ENCODE data around the gene PPP2R3A.

The PPP2R3A gene

GRCh38 chr3:136022529-136023263 lies 57.2 kb downstream of the PPP2R3A start:
- DNase-seq (ENCODE audit: low read depth): no peak

GRCh38 chr3:136023264-136023978 lies 57.9 kb downstream of the PPP2R3A start:
- no peak for DNase-seq (ENCODE audit: low read depth)

DNA sequence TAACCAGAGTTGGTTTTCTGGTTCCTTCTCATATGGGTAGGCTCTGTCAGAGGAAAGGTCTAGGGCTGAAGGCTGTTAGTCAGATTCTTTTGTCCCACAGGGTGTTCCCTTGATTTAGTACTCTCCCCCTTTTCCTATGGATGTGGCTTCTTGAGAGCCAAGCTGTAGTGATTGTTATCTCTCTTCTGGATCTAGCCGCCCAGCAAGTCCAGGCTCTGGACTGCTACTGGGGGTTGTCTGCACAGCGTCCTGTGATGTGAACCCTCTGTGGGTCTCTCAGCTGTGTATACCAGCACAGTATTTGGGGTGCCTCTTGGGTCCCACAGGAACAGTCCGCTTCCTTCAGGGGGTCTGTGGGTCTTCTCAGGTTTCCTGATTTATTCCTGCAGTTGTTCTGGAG lies 70.8 kb downstream of the PPP2R3A start:
- DNase-seq (ENCODE audit: low read depth): no peak

- DNase-seq (ENCODE audit: low read depth): no peak
Measured at GRCh38 chr3:136038668-136039067, 73.1 kb downstream of the PPP2R3A start.

- peak; percentile 45 for DNase-seq (ENCODE audit: low read depth)
Measured at GRCh38 chr3:136042608-136043221, 77.2 kb downstream of the PPP2R3A start.

- no peak for DNase-seq (ENCODE audit: low read depth)
Measured at GRCh38 chr3:136044980-136045745, 79.6 kb downstream of the PPP2R3A start.

DNA sequence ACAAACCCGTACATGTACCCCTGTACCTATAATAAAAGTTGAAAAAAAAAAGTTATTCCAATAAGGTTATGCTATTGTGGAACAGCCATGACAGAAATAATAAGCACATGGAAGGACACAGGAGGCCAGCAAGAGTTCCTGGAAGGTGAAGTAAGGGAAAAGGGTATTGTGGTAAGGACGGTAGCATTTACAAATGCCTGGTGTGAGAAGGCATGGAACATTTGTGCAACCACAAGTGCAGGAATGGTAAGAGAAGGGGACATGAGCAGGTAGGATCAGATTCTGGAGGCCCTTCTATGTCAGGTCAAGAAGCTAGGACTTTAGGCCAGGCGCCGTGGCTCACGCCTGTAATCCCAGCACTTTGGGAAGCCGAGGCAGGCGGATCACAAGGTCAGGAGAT lies 82.5 kb downstream of the PPP2R3A start:
- DNase-seq (ENCODE audit: low read depth): no peak

- DNase-seq (ENCODE audit: low read depth): no peak
Measured at GRCh38 chr3:136050250-136050649, 84.7 kb downstream of the PPP2R3A start.

DNA sequence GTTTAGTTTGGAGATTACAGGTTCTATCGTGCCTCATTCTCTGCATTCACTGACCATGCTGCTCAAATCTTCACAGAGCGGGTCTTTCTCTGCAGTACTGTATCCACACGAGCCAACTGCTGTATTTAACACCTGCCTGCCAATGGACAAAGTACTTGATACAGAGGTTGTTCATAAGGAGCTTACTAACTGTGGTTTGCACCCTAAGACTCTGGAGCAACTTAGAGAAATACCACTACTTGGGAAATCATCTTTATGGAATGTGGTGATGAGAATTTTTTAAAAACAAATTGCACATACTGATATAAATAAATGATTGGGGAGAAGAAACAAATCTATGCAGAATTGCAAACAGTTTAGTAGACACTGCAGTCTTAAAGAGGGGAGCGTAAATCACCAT lies 90.0 kb downstream of the PPP2R3A start:
- no peak for DNase-seq (ENCODE audit: low read depth)

DNA sequence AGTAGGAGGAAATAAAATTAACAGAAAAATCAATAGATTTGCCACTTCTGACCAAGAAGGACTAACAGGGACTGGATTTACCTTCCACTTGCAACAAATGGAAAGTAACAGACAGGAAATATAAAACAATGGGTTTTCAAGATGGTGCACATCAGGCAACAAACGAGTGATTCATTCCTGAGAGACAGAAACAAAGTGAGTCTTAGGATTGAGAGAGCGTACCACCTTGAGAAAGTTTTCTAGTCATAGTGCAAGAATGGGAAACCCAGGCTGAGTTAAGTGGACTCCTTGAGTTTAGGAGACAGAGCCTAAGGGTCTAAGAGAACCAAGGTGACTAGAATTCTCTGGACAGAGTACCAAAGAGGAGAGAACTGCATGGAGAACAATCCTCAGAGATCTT lies 101.7 kb downstream of the PPP2R3A start:
- no peak for DNase-seq (ENCODE audit: low read depth)

DNA sequence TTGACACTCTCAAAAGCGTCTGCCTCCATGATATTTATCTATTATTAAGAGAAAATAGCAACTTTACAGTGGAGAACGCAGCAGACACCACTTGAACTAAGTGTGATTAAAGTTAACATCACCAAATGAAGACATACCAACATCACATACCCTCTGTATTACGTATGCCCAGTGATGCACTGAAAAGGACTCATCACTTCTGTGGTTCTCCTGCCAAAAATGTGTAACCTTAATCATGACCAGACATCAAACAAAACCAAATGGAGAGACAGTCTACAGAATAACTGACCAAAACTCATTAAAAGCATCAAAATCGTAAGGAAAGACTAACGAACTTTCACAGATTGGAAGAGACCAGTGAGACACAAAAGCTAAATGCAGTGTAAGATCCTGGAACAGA lies 103.2 kb downstream of the PPP2R3A start:
- peak; percentile 76 for DNase-seq (ENCODE audit: low read depth)

GRCh38 chr3:136069933-136070332 lies 104.4 kb downstream of the PPP2R3A start:
- DNase-seq (ENCODE audit: low read depth): peak; percentile 7

DNA sequence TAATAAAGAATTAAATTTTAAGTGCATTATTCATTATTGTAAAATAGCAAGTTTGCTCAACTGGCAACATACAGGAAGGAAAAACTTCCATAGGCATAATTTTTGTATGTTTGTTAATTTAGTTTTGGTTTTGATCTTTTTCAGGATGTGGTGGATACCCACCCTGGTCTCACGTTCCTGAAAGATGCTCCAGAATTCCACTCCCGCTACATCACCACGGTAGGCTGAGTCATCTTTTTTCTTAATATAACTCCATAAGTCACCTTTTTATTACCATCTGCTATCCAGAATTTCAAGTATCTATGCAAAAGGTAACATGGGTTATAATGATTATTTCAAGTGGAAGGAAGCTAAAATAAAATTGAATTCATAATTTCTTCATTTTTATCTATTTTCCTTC lies 104.8 kb downstream of the PPP2R3A start:
- DNase-seq (ENCODE audit: low read depth): peak; percentile 29

- DNase-seq (ENCODE audit: low read depth): peak; percentile 33
Measured at GRCh38 chr3:136070953-136071949, 105.7 kb downstream of the PPP2R3A start.

- DNase-seq (ENCODE audit: low read depth): no peak
Measured at GRCh38 chr3:136074546-136075170, 109.1 kb downstream of the PPP2R3A start.

DNA sequence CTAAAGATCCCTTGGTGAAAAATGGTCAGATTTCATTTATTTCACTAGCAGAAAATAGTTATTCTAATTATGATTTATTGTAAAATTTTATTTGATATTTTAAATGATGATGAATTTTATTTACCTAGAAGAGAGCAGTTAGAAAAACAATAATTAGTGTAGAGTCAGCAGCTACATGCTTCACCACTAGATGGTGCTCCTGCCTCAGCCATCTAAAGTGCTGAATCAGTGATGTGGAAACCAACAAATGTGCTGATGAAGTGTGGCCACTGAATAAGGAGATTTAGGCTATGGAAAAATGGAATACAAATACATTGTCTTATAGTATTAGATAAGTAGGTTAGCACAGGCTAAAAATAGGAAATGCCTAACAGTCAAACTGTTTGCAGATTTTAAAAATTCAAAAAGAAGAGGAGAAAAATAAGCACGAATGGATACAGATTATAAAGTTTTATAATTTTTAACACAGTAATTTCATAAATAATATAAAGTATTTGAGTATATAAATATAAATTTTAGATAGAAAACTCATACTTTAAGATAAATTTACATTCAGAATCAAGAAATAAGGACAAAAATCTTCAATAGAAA lies 109.8 kb downstream of the PPP2R3A start:
- peak; percentile 71 for DNase-seq (ENCODE audit: low read depth)

GRCh38 chr3:136075811-136076210 lies 110.3 kb downstream of the PPP2R3A start:
- peak; percentile 50 for DNase-seq (ENCODE audit: low read depth)

- peak; percentile 21 for DNase-seq (ENCODE audit: low read depth)
Measured at GRCh38 chr3:136078421-136079364, 113.2 kb downstream of the PPP2R3A start.

Data from fibroblast of gingiva (primary cell).